DMS153 (cell line): Measurements from ENCODE around the gene ITPA.
"Not testable (repeated sequence)": the region's sequence is repeated elsewhere in the genome, so short reads cannot be mapped to it uniquely, and the experiment has no call there.

ENCODE experiments used
- DNase-seq: peaks from one replicate; lab custom pipeline; 2025; lab: John Stamatoyannopoulos, UW

Gene ITPA

GRCh38 chr20:3202965-3203314, 6.4 kb upstream of the ITPA start:
- no peak for DNase-seq

GRCh38 chr20:3203315-3204123, 5.8 kb upstream of the ITPA start:
- peak; percentile 24 for DNase-seq

DNA sequence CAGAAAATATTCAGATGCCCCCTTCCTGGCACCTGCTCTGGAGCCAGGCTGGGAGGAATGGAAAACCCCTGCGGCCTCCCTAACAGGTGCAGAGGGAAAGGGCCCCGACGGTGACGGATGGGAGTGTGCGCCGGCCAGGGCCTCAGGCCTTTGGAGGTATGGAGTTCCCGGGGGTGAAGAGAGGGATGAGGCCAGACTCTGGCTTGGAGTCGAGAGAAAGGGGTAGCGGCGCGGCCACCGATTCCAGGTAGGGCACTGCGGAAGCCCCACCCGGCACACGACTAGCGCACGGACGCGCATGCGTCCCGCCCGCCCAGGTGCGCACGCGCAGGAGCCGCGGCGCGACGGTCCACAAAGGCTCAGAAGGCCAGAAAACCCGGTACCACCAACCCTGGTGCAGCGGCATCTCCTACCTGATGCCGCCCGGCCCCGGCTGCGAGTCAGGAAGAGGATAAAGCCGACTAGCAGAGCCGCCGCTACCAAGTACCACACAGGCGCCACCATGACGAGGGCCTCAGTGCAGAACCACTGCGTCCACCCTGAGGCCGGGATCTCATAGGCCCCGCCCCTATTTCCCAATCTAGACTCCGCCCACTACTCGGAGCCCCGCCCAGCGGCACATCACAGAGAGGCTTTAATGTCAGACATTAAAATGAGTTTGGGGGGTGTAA, 5.0 kb upstream of the ITPA start, which contains the start of gene DDRGK1:
TSS of gene DDRGK1 (minus strand) at position 559 of the 671 bp plus-strand sequence. CDS start at position 504, 55 bp downstream.
- DNase-seq = peak; percentile 83

DNA sequence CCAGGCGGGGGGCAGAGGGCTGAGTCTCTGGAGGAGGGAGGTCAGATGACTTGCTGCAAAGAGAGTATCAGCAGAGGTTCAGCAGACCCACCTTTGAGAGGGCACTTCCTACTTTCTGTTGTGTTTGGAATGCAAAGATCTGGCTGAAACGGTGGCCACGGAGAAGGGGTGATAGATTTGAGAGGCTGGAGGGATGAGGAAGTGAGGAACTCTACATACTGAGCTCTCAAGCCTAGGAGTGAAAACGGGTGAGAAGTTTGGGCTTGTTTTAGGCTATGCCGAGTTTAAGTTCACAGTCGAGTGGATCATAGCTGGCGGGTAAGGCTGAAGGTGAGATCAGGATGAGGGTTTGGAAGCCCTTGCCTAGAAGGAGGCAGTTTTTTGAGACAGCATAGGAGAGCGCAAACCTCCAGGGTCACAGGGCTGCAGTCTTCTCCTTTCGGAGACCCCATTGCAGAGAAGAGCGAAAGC, 477 bp upstream of the ITPA start:
- DNase-seq = no peak

DNA sequence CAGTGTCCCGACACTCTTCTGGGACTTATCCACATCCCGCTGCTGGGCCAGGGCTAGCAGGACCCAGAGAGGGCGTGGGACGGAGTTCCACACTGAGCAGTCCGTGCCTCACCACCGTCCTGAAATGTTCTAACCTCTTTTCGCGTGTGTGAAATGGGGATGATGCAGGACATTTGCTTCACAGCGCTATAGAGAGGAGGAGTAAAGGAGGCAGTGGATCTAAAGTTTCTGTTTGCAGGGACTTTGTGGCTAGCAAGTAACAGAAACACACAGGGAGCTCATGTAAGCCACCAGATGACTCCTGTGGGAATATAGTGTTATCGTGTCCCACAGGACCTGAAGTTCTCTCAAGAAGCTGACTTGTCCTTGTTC, 634 bp downstream of the ITPA start:
- no peak for DNase-seq

DNA sequence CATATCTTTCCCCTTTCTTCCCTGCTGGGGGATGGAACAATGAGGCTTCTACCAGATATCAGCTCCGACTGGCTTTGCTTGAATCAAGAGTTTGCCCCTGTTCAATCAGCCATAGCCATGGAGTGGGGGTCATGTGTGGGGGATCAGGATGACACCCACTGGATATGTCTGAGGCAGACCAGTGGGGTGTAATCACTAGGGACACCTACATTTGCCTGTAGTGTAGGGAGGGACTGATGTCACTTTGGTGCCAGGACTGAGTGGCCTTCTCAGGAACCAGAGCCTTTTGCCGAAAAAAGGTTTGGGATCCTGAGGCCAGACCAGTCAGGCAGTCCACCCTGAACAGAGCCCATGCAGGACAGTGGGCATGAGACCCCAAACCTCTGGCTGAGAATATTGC, 1.0 kb downstream of the ITPA start:
- DNase-seq = no peak

GRCh38 chr20:3213226-3213625, 3.9 kb downstream of the ITPA start:
- no peak for DNase-seq

GRCh38 chr20:3215359-3215917, 6.1 kb downstream of the ITPA start:
- not testable (repeated sequence) for DNase-seq

DNA sequence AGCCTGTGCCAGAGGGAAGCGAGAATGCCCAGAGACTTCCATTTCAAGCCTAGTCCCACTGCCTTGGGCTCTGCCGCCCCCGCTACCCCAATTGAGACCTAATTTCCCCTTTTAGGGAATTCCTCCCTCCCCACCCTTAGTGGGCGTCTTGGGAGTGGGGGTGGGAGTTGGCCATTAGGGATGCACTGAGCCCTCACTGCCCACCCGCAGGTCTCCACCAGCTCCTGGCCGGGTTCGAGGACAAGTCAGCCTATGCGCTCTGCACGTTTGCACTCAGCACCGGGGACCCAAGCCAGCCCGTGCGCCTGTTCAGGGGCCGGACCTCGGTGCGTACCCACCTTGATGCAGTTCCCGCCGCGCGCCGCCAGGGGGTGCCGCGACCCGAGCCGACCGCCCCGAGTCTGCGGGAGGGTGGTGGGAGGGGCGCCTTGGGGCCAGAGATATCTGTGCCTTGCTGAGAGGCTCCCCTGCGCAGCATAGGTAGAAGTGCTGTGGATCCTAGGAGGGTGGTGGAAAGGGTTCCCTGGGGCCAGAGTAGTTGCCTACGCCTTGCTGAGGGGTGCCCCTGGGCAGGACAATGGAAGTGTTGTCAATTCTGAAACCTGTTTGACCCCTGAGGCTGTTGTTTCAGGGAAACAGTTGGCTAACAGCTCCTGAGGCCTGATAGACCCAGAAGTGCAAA, 9.2 kb downstream of the ITPA start:
- peak; percentile 25 for DNase-seq

- no peak for DNase-seq
Measured at GRCh38 chr20:3221398-3222226, 12.3 kb downstream of the ITPA start.

GRCh38 chr20:3222635-3223600, 13.6 kb downstream of the ITPA start:
- peak; percentile 94 for DNase-seq

DNA sequence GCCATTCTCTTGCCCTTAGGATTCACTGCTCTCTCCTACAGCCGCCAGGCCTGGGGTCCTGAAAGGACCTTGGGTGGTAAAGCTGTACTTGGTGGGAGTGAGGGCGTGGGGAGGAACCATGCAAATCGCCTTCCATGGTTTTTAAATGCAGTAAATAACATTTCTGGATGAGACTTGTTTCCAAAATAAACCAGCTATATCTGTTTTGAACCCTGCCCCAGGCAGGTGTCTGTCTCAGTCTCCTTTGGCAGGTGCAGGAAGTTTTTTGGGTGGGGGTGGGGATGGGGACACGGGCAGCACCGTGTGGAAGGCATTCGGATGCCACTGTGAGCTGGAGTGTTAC, 14.3 kb downstream of the ITPA start:
- no peak for DNase-seq

GRCh38 chr20:3223994-3224680, 14.8 kb downstream of the ITPA start:
- no peak for DNase-seq

DNA sequence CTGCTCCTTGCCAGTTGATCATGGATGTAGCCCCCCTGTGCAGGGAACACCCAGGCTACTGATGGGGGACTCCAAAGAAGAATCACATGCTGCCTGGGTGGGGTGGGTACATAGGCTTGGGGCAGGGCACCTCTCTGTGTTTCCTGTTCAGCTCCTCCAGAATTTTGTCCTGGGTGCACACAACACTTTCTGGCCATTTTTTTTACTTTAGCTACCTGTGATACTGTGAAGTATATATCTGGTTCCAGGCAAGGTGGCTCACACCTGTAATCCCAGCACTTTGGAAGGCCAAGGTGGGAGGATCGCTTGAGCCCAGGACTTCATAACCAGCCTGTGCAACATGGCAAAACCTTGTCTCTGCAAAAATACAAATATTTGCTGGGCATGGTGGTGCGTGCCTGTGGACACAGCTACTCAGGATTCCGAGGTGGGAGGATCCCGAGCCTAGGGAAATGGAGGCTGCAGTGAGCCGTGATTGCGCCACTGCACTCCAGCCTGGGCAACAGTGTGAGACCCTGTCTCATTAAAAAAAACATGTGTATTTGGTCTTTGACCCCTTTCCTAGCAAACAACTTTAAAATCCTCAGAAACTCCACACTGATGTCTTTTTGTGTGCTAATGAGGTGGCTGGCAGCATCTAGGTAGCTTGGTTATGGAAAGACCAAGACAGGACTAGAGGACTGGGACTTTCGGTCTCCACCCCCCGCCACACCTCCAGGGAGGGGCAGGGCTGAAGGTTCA, 15.6 kb downstream of the ITPA start:
- no peak for DNase-seq

GRCh38 chr20:3226093-3226492, 16.8 kb downstream of the ITPA start:
- DNase-seq = no peak

DNA sequence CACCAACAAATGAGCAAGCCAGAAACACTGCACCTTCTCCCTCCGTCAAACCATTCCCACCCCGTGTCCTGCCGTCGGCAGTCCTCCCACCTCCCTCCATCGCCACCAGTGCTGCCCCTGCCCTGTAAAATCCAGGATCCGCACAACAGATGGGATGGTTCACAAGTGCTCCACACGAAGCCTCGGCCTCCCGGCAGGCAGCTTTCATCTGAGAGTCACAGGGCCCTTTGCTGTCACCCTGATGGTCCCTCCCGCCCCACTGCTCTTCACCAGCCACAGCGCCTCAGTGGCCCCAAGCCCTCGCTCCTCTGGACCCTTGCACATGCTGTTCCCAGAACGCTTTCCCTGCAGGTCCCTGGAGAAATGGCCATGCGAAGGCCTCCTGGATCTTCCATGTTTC, 17.6 kb downstream of the ITPA start:
- DNase-seq = no peak

GRCh38 chr20:3227506-3227905, 18.2 kb downstream of the ITPA start:
- no peak for DNase-seq

GRCh38 chr20:3227936-3228749, 18.8 kb downstream of the ITPA start:
- no peak for DNase-seq

DNA sequence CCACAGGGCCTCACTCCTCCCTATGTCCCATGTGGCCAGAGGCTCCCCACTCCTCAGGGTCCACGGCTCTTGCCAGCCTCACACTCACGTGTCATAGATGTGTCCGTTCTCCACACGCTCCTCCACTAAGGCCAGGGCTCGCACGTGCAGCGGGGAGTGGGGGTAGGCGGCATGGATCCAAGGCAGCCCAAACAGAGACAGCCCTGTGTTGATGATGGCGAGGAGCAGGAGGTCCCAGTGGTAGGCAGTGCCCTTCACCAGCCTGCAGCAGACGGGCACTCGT, 19.4 kb downstream of the ITPA start:
- no peak for DNase-seq
